GM12873 (cell line): ENCODE data around the gene PDLIM5.

Source experiments
- CTCF ChIP-seq: IDR thresholded peaks from 2 replicates; pipeline ENCODE4 v1.5.1; 2012; ENCODE audit warnings: low read depth, mild to moderate bottlenecking, moderate library complexity, low read length, control low read depth; ENCODE audit not compliant: insufficient read depth; ENCODE audit errors: missing control alignments

Gene PDLIM5

GRCh38 chr4:94415448-94415847 is 36.3 kb upstream of the PDLIM5 start:
- TF ChIP-seq CTCF: no peak

- TF ChIP-seq CTCF: no peak
These were observed 35.4 kb upstream of the PDLIM5 start for GRCh38 chr4:94416335-94416734.

- TF ChIP-seq CTCF: no peak
These were observed 34.8 kb upstream of the PDLIM5 start for GRCh38 chr4:94416981-94417380.

GRCh38 chr4:94419549-94419948 is 32.2 kb upstream of the PDLIM5 start:
- TF ChIP-seq CTCF: no peak

GRCh38 chr4:94419956-94420355 is 31.8 kb upstream of the PDLIM5 start:
- TF ChIP-seq CTCF: no peak

- no peak for TF ChIP-seq CTCF
These were observed 31.4 kb upstream of the PDLIM5 start for GRCh38 chr4:94420356-94420755.

- no peak for TF ChIP-seq CTCF
These were observed 25.0 kb upstream of the PDLIM5 start for GRCh38 chr4:94426783-94427182.
